Endometrium (tissue), 2 donors: ENCODE data around the gene PPP2R3A.
"Not testable (repeated sequence)": the region's sequence is repeated elsewhere in the genome, so short reads cannot be mapped to it uniquely, and the experiment has no call there.

Source experiments
- FAIRE-seq: peaks from 2 replicates; lab custom pipeline; 2012; peaks lifted over from hg19 to GRCh38; lab: Jason Lieb, UNC
- donor health status: control.
- donor health status: control.

PPP2R3A gene

DNA sequence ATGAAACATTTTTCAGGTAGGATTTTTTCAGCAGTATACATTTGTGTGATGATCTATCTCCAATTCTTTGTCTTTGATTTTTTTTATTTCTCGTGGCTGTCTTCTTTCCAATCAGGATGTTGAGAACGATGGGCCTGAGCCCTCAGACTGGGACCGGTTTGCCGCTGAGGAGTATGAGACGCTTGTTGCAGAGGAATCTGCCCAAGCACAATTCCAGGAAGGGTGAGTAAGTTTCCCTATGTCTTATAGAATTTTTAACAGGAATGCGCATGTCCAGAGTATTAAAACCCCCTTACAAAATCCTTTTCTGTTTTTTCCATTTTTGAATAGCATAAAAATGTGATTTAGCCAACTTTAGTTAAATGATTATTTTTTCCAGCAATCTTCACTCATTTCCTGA is 140.6 kb downstream of the PPP2R3A start:
- FAIRE-seq = no peak

DNA sequence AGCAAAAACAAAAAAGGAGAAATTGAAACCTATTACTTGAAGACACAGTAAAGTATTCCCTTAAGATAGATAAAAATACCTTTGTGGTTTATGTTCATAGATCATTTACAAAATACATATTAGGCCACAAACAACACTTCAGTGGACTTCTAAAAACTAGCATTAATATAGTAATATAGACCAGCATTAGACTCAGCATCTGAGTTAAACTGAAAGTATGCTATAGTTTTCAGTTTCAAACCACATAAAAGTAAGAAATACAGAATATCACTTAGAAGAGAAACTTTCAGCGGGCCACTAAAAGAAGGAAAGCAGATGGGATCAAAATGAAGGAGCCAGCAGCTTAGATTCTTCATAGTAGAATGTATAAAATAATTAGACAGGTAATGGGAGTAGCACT is 144.0 kb downstream of the PPP2R3A start:
- no peak for FAIRE-seq

DNA sequence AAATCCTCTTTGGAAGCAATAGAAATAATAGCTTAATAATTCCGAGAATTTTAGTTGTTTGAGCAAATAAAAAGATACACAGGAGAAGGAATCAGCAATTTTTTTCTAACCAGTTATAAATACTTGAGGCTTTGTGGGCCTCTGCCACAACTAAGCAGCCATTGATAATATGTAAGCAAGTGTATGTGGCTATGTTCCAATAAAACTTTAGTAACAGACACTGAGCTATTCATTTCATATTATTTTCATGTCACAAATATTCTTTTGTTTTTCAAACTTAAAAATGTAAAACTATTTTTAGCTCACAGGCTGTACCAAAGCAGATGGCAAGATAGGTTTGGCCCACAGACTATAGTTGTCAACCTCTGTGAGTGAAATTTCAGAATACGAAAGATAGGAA is 145.0 kb downstream of the PPP2R3A start:
- no peak for FAIRE-seq

- FAIRE-seq = no peak
Observed at GRCh38 chr3:136114421-136114820, 148.9 kb downstream of the PPP2R3A start.

DNA sequence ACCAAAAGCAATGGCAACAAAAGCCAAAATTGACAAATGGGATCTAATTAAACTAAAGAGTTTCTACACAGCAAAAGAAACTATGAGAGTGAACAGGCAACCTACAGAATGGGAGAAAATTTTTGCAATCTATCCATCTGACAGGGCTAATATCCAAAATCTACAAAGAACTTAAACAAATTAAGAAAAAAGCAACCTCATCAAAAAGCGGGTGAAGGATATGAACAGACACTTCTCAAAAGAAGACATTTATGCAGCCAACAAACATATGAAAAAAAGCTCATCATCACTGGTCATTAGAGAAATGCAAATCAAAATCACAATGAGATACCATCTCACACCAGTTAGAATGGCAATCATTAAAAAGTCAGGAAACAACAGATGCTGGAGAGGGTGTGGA is 153.8 kb downstream of the PPP2R3A start:
- not testable (repeated sequence) for FAIRE-seq

DNA sequence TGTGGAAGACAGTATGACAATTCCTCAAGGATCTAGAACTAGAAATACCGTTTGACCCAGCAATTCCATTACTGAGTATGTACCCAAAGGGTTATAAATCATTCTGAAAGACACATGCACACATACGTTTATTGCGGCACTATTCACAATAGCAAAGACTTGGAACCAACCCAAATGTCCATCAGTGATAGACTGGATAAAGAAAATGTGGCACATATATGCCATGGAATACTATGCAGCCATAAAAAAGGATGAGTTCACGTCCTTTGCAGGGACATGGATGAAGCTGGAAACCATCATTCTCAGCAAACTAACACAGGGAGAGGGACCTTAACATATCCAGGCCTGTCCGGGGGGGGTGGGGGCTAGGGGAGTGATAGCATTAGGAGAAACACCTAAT is 154.3 kb downstream of the PPP2R3A start:
- FAIRE-seq = not testable (repeated sequence)

- no peak for FAIRE-seq
Observed at GRCh38 chr3:136120373-136121348, 155.1 kb downstream of the PPP2R3A start.

- no peak for FAIRE-seq
Observed at GRCh38 chr3:136122006-136122405, 156.5 kb downstream of the PPP2R3A start.

DNA sequence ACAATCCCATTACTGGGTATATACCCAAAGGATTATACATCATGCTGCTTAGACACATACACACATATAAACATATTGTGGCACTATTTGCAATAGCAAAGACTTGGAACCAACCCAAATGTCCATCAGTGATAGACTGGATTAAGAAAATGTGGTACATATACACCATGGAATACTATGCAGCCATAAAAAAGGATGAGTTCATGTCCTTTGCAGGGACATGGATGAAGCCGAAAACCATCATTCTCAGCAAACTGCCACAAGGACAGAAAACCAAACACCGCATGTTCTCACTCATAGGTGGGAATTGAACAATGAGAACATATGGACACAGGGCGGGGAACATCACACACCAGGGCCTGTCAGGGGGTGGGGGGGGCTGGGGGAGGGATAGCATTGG is 166.1 kb downstream of the PPP2R3A start:
- FAIRE-seq = not testable (repeated sequence)

GRCh38 chr3:136134091-136134490 is 168.6 kb downstream of the PPP2R3A start:
- FAIRE-seq = no peak

GRCh38 chr3:136135039-136135802 is 169.7 kb downstream of the PPP2R3A start:
- FAIRE-seq = no peak

- FAIRE-seq = no peak
Observed at GRCh38 chr3:136136454-136136853, 170.9 kb downstream of the PPP2R3A start.

DNA sequence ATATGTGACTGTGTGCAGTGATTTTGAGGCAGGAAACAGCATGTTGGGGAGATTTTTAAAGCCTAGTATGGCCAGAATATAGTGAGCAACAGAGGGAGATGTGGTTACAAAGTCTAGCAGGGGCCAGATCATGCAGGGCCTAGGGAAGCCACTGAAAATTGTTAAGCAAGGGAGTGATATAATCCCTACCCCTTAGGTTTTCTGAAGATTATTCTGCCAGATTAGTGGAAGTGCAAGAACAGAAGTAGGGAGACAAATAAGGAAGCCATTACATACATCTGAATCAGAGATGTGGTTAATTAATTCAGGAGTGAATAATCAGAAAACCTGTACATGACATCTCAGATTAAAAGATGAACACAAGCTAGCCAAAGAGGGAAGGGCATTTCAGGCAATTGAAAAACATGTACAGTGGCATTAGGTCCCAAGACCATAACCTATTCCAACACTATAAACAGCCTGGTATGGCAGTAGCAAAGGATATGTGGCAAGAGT is 175.8 kb downstream of the PPP2R3A start:
- FAIRE-seq = no peak

- FAIRE-seq = no peak
Observed at GRCh38 chr3:136141891-136142290, 176.4 kb downstream of the PPP2R3A start.

DNA sequence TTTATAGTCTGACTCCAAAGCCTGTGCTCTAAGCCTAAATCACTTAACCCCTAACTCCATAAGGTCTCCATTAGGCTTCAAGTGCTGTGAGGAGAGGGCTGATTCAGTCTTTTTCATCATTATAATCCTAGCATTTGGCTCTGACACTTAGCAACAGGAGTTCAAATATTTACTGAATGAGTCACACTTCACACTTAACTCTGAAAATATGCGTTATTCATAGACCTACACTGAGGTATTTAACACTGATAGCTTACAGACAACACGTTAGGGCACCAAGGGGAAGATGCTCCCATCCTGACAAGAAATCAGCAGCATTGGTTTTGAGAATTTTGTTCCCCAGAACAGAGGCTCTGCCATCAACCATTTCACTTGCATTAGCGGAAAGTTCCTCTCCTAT is 177.1 kb downstream of the PPP2R3A start:
- FAIRE-seq = no peak

DNA sequence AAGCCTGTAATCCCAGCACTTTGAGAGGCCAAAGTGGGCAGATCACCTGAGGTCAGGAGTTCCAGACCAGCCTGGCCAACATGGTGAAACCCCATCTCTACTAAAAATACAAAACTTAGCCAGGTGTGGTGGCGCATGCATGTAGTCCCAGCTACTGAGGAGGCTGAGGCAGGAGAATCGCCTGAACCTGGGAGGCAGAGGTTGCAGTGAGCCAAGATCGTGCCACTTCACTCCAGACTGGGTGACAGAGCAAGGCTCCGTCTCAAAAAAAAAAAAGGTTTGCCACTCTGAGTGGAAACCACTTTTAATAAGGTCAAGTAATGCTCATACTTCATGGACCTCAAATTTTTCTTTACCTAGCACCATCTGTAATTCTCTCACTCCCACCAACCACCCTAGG is 178.9 kb downstream of the PPP2R3A start:
- not testable (repeated sequence) for FAIRE-seq

DNA sequence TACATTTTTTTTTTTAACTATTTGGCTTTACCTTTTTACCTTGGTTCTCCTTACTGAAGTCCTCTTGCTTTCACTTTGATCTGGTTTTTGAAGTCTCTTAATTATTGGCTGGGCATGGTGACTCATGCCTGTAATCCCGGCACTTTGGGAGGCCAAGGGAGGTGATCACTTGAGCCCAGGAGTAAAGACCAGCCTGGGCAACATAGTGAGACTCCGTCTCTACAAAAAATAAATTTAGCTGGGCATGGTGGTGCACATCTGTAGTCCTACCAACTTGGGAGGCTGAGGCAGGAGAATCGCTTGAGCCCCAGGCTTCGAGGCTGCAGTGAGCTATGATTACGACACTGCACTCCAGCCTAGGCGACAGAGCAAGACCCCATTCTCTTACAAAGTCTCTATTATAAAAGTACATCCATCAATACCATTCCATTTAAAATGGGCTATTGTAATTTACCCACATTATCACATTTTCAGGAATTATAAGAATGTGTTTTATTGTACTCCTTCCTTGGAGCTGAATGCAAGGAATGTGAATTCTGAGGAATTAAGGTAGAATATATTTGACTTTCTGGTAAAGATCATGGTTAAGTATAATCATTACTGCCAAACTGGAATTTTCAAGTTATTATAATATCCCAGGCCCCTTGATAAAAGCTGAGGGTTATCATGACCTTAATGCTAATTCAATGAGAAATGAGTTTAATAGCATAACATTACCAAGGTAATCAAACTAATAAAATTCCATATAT is 181.6 kb downstream of the PPP2R3A start:
- no peak for FAIRE-seq

GRCh38 chr3:136149667-136150066 is 184.1 kb downstream of the PPP2R3A start:
- no peak for FAIRE-seq

GRCh38 chr3:136151219-136151618 is 185.7 kb downstream of the PPP2R3A start:
- FAIRE-seq = no peak

- FAIRE-seq = no peak
Observed at GRCh38 chr3:136152176-136152843, 186.8 kb downstream of the PPP2R3A start.

- FAIRE-seq = no peak
Observed at GRCh38 chr3:136152963-136153362, 187.4 kb downstream of the PPP2R3A start.

GRCh38 chr3:136161516-136161915 is 196.0 kb downstream of the PPP2R3A start:
- FAIRE-seq = no peak
